ENCODE measurements around the gene NSD1.
"Not testable (repeated sequence)": the region's sequence is repeated elsewhere in the genome, so short reads cannot be mapped to it uniquely, and the experiment has no call there.

The NSD1 gene

DNA sequence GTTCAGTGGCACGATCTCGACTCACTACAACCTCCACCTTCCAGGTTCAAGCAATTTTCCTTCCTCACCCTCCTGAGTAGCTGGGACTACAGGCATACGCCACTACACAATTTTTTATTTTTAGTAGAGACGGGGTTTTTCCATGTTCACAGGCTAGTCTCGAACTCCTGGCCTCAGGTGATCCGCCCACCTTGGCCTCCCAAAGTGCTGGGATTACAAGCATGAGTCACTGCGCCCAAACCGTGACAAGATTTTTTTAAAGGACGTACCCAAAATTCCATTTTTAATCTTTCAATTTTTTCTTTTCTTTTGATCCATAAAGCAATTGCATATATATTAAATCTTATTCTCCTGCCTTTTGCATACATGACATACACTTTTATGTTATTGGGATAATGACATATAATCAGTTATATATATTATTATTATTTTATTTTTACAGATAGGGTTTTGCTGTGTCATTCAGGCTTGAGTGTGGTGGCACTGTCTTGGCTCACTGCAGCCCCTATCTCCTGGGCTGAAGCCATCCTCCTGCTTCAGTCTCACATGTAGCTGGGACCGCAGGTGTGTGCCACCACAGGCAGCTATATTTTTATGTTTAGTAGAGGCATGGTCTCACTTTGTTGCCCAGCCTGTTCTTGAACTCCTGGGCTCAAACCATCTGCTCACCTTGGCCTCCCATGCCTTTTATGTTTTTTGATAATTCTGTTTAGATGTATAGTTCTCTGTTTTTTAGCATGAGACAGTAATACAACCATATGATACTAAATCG is 98.1 kb downstream of the NSD1 start:
- no peak for DNase-seq (ENCODE audit: low spot score)

DNA sequence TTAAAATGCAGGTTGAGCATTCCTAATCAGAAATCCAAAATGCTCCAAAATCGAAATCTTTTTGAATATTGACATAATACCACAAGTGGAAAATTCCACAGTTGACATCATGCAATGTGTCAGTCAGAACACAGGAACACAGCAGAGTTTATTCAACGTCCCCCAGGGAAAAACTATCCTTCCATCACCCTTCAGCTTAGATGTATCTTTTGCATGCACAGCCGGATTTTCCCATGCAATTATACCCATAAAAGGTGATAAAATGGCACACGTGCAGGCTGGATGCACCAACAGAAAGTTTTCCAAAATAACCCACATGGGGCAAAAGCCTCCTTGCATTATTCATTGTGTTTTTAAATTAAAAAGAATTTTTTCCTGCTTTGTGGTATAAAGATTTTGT is 98.8 kb downstream of the NSD1 start:
- no peak for DNase-seq (ENCODE audit: low spot score)

DNA sequence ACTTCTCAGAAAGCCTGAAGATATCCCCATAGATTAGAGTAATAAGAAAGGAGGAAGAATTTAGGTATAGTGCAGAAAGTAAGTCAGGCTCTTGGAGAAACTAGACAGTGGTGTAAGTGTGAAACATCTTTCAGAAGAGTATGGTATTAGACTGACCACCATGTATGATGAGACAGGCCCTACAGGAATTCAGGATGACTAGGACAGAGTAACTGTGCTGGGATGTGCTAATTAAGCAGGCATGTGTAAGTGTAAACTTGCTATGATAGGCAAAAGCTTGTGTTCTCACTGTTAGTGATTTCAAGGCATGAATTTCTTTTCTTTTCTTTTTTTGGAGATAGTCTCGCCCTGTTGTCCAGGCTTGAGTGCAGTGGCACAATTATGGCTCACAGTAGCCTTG is 99.2 kb downstream of the NSD1 start:
- no peak for DNase-seq (ENCODE audit: low spot score)

DNA sequence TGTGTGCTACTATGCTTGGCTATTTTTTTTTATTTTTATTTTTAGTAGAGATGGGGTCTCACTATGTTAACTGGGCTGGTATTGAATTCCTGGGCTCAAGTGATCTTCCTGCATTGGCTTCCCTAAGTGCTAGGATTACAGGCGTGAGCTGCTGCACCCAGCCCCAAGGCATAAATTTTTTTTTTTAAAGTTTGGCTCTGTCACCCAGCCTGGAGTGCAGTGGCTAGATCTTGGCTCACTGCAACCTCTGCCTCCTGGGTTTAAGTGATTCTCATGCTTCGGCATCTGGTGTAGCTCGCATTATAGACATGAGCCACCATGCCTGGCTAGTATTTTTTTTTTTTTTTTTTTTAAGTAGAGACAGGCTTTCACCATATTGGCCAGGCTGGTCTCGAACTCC is 99.6 kb downstream of the NSD1 start:
- no peak for DNase-seq (ENCODE audit: low spot score)

DNA sequence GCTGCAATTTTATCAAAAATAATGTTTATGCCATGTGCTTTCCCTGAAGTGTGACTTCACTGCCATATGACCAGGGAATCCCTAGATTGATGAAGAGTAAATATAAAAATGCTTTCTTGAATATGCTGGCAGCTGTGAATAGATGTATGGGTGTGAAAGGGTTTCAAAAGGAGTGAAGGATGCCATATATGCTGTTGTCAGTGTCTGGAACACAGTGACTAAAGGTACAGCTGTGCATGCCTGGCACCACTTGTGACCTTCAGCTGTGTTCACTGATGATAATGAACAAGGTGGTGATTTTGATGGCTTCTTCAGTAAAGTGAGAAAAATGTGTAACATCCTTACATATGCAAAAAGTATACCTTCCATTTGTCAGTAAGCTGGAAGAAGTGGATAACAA is 100.2 kb downstream of the NSD1 start:
- DNase-seq (ENCODE audit: low spot score), result no peak

DNA sequence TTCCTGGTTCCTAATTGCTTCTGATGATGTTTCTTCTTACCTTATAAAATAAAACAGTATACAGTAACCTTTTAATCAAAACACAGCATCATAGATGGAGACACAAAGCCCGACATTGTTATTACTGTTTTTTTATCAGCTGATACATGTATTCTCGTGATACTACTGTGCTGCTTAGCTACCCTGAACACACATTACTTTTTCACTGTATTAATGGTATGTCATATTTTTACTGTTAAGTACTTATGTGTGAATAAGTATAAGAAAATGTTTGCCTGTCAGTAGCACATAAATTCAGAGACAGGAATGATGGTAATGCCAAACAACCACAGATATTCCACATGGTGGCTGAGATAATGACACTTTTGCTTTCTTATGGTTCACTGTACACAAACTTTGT is 101.3 kb downstream of the NSD1 start:
- DNase-seq (ENCODE audit: low spot score), result no peak

DNA sequence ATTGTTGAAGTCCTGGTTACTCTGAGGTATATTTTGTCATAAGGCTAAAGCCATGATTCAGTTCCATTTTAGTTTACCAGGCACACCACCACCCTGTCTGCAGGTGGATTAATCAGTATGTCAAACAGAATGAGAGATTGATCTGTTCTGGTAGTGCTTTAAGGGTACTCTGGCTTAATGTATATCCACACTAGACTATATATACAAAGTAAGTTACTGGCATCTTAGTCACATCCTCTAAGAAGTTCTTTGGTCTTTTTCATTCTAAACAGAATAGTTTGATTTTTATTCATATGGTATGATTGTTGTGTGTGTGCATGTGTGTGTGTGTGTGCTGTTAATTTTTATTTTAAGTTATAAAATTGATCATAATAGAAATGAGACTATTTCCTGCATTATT is 108.2 kb downstream of the NSD1 start:
- peak; percentile 16 for DNase-seq (ENCODE audit: low spot score)

DNA sequence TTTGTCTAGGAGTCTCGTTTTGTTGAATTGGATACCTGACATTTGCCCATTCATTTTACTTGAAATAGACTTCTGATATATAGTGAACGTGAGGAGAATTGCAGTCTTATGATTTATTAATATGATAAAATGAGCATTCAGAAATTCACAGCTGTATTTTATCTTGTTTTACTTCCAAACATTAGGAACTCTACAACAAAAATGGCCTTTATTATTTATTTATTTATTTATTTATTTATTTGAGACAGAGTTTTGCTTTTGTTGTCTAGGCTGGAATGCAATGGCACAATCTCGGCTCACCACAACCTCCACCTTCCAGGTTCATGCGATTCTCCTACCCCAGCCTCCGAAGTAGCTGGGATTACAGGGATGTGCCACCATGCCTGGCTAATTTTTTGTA is 108.7 kb downstream of the NSD1 start:
- DNase-seq (ENCODE audit: low spot score), result no peak

DNA sequence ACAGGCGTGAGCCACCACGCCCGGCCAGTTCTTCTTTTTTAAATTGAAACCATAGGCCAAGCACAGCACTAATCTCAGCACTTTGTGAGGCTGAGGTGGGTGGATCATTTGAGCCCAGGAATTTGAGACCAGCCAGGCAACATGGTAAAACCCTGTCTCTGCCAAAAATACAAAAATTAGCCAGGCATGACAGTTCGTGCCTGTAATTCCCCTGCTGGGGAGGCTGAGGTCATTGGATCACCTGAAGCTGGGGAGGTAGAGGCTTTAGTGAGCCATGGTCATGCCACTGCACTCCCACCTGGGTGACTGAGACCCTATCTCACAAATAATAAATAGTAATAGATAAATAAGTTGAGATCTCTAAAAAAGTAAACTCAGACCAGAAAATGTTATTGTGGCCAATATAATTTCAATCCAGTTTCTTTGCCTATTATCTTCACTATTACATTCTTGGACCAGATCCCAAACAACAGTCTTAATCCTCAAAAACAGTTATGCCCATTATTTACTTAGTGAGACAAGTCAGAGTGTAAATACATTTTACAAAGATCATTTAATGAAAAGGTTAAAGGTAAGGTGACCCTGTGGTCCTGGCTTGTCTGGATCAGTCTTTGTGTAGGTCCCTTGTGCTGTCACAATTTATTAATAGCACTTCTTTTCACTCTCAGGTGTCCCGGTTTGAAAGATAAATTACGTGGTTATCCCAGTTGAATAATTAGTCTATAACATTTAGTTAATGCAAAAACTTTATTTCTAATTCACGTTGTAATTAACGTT is 116.4 kb downstream of the NSD1 start:
- DNase-seq (ENCODE audit: low spot score), result no peak

DNA sequence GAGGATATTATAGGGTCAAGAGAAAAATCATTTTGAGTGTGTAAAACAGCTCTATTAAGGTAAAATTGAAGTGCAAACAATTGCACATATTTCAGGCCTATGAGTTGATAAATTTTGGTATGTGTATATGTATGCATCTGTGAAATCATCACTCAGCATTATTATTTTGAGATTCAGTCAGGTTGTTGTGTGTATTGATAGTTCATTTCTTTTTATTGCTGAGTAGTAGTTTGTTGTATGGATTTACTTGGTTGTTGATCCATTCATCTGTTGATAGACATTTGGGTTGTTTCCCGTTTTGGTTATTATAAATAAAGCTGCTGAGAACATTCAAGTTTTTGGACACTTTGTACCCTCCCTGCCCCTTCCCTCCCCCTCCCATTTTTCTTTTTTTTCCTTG is 119.7 kb downstream of the NSD1 start:
- DNase-seq (ENCODE audit: low spot score), result no peak

DNA sequence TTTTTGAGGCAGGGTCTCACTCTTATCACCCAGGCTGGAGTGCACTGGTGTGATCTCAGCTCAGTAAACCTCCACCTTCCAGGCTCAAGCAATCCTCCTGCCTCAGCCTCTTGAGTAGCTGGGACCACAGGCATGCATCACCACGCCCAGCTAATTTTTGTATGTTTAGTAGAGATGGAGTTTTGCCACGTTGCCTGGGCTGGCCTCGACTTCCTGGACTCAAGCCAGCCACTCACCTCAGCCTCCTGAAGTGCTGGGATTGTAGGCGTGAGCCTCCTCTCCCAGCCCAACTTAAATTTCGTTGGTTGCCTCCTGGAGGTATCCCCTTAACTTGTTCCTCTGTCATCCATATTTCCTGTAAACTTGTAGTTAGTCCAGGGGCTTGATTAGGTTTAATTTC is 122.7 kb downstream of the NSD1 start:
- no peak for DNase-seq (ENCODE audit: low spot score)

DNA sequence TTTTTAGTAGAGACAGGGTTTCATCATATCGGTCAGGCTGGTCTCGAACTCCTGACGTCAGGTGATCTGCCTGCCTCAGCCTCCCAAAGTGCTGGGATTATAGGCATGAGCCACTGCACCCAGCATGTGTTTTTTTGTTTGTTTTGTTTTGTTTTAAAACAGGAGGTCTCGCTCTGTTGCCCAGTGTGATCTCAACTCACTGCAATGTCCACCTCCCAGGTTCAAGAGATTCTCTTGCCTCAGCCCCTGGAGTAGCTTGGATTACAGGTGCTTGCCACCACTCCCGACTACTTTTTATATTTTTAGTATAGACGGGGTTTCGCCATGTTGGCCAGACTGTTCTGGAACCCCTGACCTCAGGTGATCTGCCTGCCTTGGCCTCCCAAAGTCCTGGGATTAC is 125.1 kb downstream of the NSD1 start:
- not testable (repeated sequence) for DNase-seq (ENCODE audit: low spot score)

DNA sequence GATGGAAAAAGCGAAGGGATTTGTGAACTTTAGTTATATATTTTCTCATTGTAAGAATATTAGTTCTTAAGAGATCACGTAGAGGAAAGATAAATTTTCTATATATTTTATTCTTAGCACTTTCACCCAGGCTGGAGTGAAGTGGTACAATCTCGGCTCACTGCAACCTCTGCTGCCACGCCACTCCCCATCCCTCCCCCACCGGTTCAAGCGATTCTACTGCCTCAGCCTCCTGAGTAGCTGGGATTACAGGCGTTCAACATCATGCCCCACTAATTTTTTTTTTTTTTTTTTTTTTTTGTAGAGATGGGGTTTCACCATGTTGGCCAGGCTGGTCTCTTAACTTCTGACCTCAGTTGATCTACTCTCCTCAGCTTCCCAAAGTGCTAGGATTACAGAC is 127.4 kb downstream of the NSD1 start:
- DNase-seq (ENCODE audit: low spot score), result no peak

DNA sequence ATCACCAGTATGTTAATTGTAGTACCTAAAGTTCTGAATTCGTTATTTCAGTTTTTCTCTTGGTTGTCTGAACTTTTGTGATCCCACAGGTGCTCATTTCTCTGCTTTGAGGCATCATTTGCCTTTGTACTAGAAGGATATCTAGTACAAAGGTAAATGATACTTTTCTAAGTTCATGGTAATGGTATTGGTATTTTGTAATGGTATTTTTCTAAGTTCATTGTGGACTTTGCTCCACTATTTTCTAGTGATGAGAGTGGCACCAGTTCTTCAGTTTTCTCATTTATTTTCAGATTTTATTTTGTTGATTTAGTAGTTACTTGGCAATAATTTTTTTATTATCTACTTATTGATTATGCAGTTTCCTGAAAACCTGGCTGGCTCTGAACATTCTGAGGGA is 127.9 kb downstream of the NSD1 start:
- no peak for DNase-seq (ENCODE audit: low spot score)

DNA sequence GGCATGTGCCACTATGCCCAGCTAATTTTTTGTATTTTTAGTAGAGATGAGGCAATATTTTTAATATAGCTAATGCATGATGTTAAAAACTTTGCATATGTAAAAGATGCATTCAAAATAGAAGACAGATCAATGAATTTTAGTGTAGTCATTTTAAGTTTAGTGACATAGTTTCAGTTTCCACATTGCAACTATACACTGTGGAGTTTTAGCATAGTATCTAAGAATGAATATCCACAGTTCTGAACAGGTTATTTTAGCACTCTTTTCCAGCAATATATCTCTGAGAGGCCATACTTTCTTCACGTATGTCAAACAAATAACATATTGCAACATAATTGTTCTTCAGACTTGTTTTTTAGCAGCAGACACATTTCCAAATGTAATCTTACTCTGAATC is 130.6 kb downstream of the NSD1 start:
- DNase-seq (ENCODE audit: low spot score), result no peak

DNA sequence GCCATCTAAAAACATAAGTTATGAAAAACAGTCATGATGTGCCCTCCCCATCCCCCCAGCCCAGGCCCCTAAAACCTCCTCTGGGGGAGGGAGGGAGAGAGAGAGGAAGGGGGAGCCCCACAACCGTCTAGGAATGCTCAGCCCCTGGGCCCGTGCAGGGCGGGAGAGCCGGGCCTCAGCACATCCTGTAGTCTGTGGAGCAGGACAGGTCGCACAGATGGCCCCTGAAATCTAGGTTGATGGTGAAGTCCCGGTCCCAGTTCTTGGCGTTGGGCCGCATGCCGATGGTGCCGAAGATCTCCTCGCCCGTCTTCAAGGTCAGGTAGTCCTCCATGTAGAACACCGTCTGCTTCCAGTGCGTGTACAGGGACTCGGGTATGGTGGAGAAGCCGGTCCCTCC is 131.8 kb downstream of the NSD1 start:
- DNase-seq (ENCODE audit: low spot score), result no peak

DNA sequence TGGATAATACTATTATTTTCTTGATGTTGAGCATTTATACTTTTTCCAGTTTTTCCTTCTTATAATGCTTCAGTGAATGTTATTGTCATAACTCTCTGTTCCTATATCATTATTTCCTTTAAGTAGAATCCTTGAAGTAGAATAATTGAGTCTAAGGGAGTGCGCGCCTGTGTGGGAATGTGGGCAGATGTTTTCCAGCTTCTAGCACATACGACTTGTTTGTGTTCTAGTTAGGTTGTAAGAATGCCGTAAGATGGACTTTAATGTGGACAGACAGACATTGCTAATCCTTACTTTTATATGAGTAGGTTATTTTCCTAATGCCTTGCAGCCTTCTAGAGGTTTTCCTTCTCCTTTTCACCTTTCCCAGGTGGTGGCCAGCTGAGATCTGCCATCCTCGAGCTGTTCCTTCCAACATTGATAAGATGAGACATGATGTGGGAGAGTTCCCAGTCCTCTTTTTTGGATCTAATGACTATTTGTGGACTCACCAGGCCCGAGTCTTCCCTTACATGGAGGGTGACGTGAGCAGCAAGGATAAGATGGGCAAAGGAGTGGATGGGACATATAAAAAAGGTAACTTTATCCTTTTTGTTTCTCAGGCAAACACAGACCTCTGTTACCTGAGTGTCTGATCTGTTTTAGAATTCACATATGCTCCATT is 135.8 kb downstream of the NSD1 start:
- no peak for DNase-seq (ENCODE audit: low spot score)

DNA sequence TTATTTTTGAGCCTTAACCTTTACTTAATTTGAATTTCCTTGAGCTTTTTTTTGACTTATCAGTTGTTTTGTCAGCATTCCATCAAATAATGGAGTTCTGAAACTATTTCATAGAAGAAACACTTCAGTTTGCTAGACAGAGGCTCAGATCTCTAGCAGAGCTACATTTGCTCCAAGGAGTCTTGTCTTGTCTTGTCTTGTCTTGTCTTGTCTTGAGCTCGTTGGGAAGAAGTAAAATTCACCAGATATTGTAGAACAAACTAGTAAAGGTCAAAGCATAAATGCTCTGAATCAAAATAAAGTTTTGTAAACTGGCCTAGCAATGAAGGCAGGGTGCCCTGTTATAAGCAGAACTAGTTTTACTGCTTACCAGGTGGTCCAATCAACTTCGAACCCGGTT is 136.4 kb downstream of the NSD1 start:
- DNase-seq (ENCODE audit: low spot score), result no peak

DNA sequence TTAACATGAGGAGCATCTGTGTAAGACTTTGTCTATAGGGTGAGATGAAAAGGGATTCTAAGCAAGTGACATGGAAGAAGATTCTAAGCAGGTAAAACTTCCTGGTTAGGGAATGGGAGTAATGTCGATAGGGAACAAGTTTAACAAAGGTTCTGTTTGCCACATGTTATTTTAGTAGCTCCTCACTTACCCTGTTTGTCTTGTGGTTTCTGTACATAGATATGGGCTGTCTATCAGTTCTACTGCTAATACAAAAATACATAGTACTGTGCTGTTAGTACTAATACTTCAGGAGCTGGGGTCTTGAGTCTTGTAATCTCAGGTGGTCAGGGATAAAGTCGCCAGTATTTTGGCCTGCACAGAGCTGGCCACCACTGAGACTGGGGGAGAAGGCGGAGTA is 137.1 kb downstream of the NSD1 start:
- DNase-seq (ENCODE audit: low spot score), result no peak

DNA sequence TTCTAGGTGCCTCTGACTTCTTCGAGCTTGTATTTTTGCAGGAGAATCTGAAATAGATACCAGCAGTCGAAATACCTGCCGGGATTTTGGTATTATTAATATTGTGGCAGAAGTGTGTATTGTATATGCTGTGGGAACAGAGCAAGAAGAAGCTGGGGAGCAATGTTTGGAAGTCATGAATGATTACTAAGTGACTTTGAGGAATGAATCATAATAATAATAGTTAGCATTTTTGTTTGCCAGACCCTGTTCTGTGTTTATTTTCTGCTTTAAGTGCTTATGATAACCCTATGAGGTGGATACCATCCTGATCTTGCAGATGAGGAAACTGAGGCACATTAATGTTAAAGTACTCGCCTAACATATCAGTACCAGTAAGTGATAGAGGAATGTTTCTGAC is 137.5 kb downstream of the NSD1 start:
- no peak for DNase-seq (ENCODE audit: low spot score)

DNA sequence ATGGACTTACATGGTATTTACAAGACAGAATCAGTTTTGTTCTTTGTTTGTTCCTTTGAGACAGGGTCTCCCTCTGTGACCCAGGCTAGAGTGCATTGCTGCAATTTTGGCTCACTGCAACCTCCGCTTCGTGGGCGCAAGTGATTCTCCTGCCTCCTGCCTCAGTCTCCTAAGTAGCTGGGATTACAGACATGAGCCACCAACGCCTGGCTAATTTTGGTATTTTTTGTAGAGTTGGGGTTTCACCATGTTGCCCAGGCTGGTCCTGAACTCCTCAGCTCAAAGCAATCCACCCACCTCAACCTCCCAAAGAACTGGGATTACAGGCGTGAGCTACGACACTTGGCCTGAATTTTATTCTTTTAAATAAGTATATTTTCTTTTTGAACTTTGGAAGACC is 142.3 kb downstream of the NSD1 start:
- DNase-seq (ENCODE audit: low spot score), result no peak

DNA sequence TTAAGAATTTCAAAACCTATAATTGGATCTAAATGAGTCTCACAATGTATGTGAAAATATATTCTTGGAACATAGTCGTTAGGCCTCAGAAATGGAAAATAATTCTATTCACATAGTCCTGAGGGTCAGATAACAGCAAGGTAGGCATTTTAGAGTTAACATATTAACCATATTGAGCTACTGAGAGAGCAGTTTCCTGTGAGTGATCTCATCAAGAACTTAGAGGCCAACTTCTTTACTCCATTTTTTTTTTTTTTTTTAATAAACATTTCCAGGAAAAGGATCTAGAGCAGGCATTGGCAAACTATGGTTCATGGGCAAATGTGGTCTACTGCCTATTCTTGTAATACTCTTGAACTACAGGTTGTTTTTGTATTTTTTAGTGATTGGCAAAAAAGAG is 143.3 kb downstream of the NSD1 start:
- DNase-seq (ENCODE audit: low spot score), result peak; percentile 24

DNA sequence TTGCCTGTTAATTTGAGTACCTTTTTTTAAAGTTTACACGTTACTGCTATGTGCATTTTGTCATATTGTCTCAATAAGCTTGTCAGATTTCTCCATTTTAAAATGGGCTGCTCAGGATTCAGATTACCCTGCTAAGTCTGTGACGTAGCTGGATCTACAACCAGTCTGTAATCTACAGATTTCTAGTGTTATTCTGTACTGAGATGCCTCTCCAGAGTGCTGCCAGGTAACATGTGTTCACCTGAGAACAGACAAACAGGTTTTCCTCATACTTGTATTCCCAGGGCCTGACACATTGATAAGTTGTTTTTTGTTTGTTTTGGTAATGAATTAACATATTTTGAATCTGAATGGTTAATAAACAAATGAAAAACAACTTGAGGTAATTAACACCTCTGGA is 154.6 kb downstream of the NSD1 start:
- DNase-seq (ENCODE audit: low spot score), result no peak

Measured in kidney capillary endothelial cell (primary cell).